GM18505 (cell line): ENCODE measurements around the gene TXNRD2.

ENCODE experiments used
- ATAC-seq: cut with Tn5 transposase; IDR thresholded peaks from one replicate; pipeline ENCODE4 v1.9.1; 2021; ENCODE audit not compliant: unreplicated experiment
- POLR2A ChIP-seq: IDR thresholded peaks from 4 replicates; pipeline ENCODE4 v1.6.1; 2011; ENCODE audit warnings: borderline replicate concordance; ENCODE audit not compliant: insufficient read depth, insufficient read length; ENCODE audit errors: extremely low read depth

The TXNRD2 gene

GRCh38 chr22:19898145-19898544 lies 43.5 kb downstream of the TXNRD2 start:
- ATAC-seq: no peak
- no peak for TF ChIP-seq POLR2A

DNA sequence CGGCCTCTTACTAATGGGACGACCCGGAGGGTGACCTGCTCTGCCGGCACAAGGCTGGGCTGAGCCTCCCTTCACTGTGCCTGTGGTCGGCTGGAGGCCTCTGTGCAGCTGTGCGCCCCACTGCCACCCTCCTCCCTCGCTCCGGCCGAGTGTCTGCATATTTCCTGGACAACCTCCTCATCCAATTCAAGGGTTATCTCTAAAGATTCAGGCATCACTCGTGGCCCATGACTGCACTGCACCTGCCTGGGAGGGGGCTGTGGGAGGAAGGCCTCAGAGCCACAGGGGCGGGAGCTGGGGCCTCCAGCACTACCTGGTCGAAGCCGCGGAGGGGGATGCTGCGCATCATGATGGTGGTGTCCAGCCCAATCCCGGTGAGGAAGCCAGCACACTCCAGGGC lies 43.9 kb downstream of the TXNRD2 start:
- no peak for ATAC-seq
- no peak for TF ChIP-seq POLR2A

- no peak for ATAC-seq
- TF ChIP-seq POLR2A: no peak
Observed at GRCh38 chr22:19896665-19897355, 44.8 kb downstream of the TXNRD2 start.

GRCh38 chr22:19895160-19895849 lies 46.3 kb downstream of the TXNRD2 start:
- no peak for TF ChIP-seq POLR2A
- no peak for ATAC-seq

GRCh38 chr22:19893363-19893762 lies 48.3 kb downstream of the TXNRD2 start:
- TF ChIP-seq POLR2A: no peak
- ATAC-seq: no peak

DNA sequence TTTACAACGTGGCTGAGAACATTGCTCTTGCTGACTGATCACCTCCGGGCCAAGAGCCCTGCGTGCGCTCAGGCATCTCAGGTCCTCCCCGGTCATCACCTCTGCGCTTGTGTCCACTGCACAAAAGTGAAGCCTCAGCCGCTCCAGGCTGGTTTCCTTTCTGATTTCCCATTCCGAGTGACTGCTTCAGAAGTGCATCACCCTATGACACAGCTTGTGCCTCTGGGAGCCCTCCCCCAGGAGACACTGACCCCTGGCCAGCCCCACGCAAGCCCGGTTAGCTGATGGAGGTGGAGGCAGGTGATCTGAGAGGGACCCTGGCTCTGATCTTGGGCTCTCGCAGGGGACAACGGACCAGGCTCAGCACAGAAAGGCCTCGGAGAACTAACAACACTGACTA lies 48.7 kb downstream of the TXNRD2 start:
- TF ChIP-seq POLR2A: no peak
- no peak for ATAC-seq

GRCh38 chr22:19892257-19892879 lies 49.2 kb downstream of the TXNRD2 start:
- no peak for TF ChIP-seq POLR2A
- no peak for ATAC-seq

- ATAC-seq: peak; percentile 67
- TF ChIP-seq POLR2A: no peak
Observed at GRCh38 chr22:19891317-19892256, 50.0 kb downstream of the TXNRD2 start.

DNA sequence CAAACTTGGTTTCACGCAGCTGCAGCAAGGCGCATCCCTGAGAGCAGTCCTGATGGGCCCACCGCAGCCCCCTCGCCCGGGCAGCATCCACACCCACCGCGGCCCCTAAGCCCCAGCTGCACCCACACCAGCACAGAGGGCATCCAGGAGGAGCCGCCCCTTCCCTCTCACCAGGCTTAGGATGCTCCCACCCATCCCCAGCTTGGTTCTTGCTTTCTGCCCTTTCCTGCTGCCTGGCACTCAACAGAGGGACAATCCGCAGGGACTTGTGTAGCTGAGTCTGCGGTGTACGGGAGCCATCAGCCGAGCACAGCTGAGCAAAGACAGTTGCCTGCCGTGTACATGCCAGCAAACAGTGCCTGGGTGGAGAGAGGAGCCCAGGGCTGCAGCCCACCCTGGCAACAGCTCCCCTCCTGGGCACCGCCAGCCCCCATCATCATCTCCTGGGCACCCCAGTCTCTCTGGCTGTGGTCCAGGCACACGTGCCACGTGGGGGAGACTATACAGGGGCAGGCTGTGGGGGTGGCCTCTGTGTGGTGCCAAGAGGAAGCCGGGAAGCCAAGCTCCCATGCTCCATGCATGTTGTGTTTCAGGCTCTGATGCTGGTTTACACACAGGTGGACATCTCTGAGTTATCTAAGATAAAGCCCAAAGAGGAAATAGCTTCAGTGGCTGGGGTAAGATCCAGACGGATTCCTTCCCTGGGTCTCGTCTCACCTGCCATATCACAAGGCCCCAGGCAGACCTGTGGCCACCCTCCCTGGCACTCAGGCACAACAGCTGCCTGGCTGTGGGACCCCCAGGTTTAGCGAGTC lies 50.9 kb downstream of the TXNRD2 start:
- no peak for TF ChIP-seq POLR2A
- no peak for ATAC-seq

- no peak for ATAC-seq
- TF ChIP-seq POLR2A: no peak
Observed at GRCh38 chr22:19889951-19890350, 51.7 kb downstream of the TXNRD2 start.

GRCh38 chr22:19888131-19888746 lies 53.4 kb downstream of the TXNRD2 start:
- TF ChIP-seq POLR2A: no peak
- ATAC-seq: no peak
